Measurements from ENCODE around the gene DIRAS1. TPM values are rescaled to one million over a fixed set of nuclear protein-coding genes. Genes with fewer than 3 reads are reported as not detected.

Gene DIRAS1
- total RNA-seq, 1 experiment from 2014 or later = 7.8 TPM

DNA sequence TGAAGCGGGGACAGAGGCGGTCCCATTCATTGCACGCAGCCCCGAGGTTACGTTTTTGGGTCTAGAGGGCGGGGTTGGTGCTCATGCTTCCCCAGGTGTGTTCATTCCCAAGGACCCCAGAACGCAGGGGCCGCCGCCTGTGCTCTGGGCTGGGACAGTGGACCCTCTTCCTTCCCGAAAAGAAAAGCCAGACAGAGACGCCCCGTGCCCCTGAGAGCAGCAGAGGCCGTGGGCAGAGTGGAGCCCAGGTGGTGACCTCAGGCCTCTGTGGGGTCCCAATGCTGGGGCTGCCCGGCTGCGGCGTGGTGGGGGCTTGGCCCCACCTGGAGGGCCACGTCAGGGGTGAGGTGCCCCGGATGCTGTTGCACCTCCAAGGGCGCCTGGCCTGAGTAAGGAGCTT, 46.5 kb upstream of the DIRAS1 start:
- Histone ChIP-seq H2AFZ (ENCODE audit: low read length) (no peak overlapping the region), H3K27ac (ENCODE audit: insufficient read length, low read depth, low read length) (no peak overlapping the region), H2BK5ac (ENCODE audit: insufficient read length, low read length) (no peak overlapping the region), H3K14ac (ENCODE audit: insufficient read depth, low read length) (no peak overlapping the region), H3K79me1 (ENCODE audit: insufficient read depth, low read depth, low read length, poor library complexity, severe bottlenecking) (peaks cover 9% of the 10 kb centered on the region), H3K9ac (ENCODE audit: extremely low read depth, insufficient read length, low read length) (no peak overlapping the region), H3K23me2 (ENCODE audit: insufficient read length, low read depth, low read length, poor library complexity, severe bottlenecking) (no peaks in the 10 kb centered on the region), H2BK20ac (ENCODE audit: low read depth, low read length, poor library complexity, severe bottlenecking) (no peak overlapping the region), H4K20me1 (ENCODE audit: control insufficient read depth, insufficient read depth, insufficient read length) (no peaks in the 10 kb centered on the region), H3K79me2 (ENCODE audit: insufficient read depth, low read length) (peaks cover 25% of the 10 kb centered on the region; the same call in 1 of the 2 replicates), H3K4me1 (ENCODE audit: insufficient read depth, low read length) (no peaks in the 10 kb centered on the region), H4K8ac (replicated peaks; ENCODE audit: insufficient read length, low read depth, low read length) (no peak overlapping the region), H2BK120ac (ENCODE audit: low read depth, low read length, poor library complexity, severe bottlenecking) (no peak overlapping the region), H3T11ph (ENCODE audit: low read length) (no peak overlapping the region), H3K27me3 (ENCODE audit: insufficient read depth, low read length) (no peaks in the 10 kb centered on the region), H3K56ac (ENCODE audit: insufficient read length, low read depth, low read length) (no peak overlapping the region), H3K4me2 (ENCODE audit: insufficient read depth, insufficient read length, low read length) (no peak overlapping the region), H4K91ac (ENCODE audit: insufficient read length, low read depth, low read length) (no peak overlapping the region), H4K5ac (ENCODE audit: insufficient read length, low read depth, low read length) (no peak overlapping the region), H3K4ac (ENCODE audit: low read depth, low read length) (no peak overlapping the region), H3K18ac (ENCODE audit: insufficient read length, low read depth, low read length) (no peak overlapping the region), H2AK5ac (ENCODE audit: insufficient read length, low read length) (no peak overlapping the region), H3K9me3 (ENCODE audit: control insufficient read depth, low read depth, low read length) (no peaks in the 10 kb centered on the region), H2BK15ac (ENCODE audit: low read depth, low read length) (no peak overlapping the region), H2BK12ac (ENCODE audit: insufficient read length, low read depth, low read length) (no peak overlapping the region), H3K23ac (ENCODE audit: insufficient read length, low read depth, low read length) (no peak overlapping the region)
- TF ChIP-seq, protein P1, sequence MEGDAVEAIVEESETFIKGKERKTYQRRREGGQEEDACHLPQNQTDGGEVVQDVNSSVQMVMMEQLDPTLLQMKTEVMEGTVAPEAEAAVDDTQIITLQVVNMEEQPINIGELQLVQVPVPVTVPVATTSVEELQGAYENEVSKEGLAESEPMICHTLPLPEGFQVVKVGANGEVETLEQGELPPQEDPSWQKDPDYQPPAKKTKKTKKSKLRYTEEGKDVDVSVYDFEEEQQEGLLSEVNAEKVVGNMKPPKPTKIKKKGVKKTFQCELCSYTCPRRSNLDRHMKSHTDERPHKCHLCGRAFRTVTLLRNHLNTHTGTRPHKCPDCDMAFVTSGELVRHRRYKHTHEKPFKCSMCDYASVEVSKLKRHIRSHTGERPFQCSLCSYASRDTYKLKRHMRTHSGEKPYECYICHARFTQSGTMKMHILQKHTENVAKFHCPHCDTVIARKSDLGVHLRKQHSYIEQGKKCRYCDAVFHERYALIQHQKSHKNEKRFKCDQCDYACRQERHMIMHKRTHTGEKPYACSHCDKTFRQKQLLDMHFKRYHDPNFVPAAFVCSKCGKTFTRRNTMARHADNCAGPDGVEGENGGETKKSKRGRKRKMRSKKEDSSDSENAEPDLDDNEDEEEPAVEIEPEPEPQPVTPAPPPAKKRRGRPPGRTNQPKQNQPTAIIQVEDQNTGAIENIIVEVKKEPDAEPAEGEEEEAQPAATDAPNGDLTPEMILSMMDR (conservative IDR thresholded peaks at IDR 0.05) = no peak
- Mint-ChIP-seq H3K27ac (no peak overlapping the region), H3K9me3 (no peaks in the 10 kb centered on the region), H3K27me3 (ENCODE audit: low read depth) (no peaks in the 10 kb centered on the region), H3K36me3 (ENCODE audit: insufficient read depth in 1 of 3, low read depth in 3 of 3) (peaks cover 8 to 42% (median 40%) of the 10 kb centered on the region in 3 experiments; a peak in 6 of 7 replicates), H3K4me1 (no peaks in the 10 kb centered on the region), H3K4me3 (no peak overlapping the region)
- WGBS (ENCODE audit: extremely low coverage, insufficient read length, low lambda C conversion rate) = no CpG with 5 or more reads among the region's 19 CpGs
- no peak for DNase-seq

Measured in H9 (cell line).